Fibroblast of the aortic adventitia (primary cell): ENCODE measurements around the gene DNAJC12. TPM values are rescaled to one million over a fixed set of nuclear protein-coding genes. Genes with fewer than 3 reads are reported as not detected.

Experiments
- DNase-seq: peaks from one replicate; pipeline ENCODE4 v3.0.0-alpha.2; 2010; ENCODE audit warnings: low read depth
- H3K4me3 ChIP-seq: 2 replicates; pipeline ENCODE4 v1.5.1; 2011; ENCODE audit warnings: low read depth, mild to moderate bottlenecking, control low read depth, low read length, moderate library complexity
- total RNA-seq: library from RNA; depleted of rRNA; stranded (reverse); fragments of >200 nt; gene quantifications from 2 replicates; pipeline ENCODE4 v1.2.3, GENCODE V29; 2012; ENCODE audit warnings: low replicate concordance
- TF ChIP-seq, protein P1 (sequence below): IDR thresholded peaks from 2 replicates; pipeline ENCODE4 v1.5.1; 2011; ENCODE audit warnings: mild to moderate bottlenecking, low read length, control low read depth, inconsistent platforms; ENCODE audit not compliant: insufficient read depth

The DNAJC12 gene
- total RNA-seq, 1 donor: 1.1 TPM

DNA sequence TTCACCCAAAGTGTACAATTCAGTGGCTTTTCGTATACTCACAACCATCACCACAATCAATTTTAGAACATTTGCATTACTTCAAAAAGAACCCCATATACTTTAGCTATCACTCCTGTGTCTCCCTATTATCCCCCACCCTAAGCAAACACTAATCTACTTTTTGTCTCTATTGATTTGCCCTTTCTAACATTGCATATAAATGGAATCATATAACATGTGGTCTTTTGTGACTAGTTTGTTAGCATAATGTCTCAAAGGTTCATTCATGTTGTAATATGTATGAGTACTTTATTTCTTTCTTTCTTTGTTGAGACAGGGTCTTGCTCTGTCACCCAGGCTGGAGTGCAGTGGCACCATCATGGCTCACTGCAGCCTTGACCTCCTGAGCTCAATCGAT lies 21.0 kb upstream of the DNAJC12 start:
- TF ChIP-seq, protein P1, sequence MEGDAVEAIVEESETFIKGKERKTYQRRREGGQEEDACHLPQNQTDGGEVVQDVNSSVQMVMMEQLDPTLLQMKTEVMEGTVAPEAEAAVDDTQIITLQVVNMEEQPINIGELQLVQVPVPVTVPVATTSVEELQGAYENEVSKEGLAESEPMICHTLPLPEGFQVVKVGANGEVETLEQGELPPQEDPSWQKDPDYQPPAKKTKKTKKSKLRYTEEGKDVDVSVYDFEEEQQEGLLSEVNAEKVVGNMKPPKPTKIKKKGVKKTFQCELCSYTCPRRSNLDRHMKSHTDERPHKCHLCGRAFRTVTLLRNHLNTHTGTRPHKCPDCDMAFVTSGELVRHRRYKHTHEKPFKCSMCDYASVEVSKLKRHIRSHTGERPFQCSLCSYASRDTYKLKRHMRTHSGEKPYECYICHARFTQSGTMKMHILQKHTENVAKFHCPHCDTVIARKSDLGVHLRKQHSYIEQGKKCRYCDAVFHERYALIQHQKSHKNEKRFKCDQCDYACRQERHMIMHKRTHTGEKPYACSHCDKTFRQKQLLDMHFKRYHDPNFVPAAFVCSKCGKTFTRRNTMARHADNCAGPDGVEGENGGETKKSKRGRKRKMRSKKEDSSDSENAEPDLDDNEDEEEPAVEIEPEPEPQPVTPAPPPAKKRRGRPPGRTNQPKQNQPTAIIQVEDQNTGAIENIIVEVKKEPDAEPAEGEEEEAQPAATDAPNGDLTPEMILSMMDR: no peak
- no peak for DNase-seq
- H3K4me3 ChIP-seq: no peak overlapping the region

GRCh38 chr10:67853512-67853911 lies 15.5 kb upstream of the DNAJC12 start:
- TF ChIP-seq, protein P1: no peak
- no peak for DNase-seq
- no peak overlapping the region for H3K4me3 ChIP-seq

DNA sequence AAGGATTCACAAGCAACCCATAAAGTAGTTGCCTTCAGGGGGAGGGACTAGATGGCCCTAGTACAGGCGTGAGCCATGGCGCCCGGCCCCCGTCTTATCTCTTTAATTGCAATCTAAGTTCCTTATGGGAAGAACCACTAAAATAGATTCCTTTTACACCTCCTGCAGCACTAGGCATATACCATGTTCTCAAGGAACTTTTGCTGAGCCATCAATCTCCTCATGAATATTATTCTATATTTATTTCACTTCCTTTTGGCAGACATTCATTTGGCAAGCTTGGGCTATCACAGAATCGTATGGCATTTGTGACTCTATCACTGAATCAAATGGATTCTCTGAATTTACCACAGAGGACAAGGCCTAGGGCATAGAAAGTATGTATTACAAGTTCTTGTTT lies 14.8 kb upstream of the DNAJC12 start:
- H3K4me3 ChIP-seq: no peak overlapping the region
- no peak for DNase-seq
- TF ChIP-seq, protein P1: no peak

- no peak for DNase-seq
- no peak overlapping the region for H3K4me3 ChIP-seq
- TF ChIP-seq, protein P1: no peak
Observed at GRCh38 chr10:67851186-67851585, 13.2 kb upstream of the DNAJC12 start.

GRCh38 chr10:67849331-67850011 lies 11.5 kb upstream of the DNAJC12 start:
- TF ChIP-seq, protein P1: peak; percentile 10
- peak overlapping the region; percentile 86 for H3K4me3 ChIP-seq
- peak; percentile 96 for DNase-seq

GRCh38 chr10:67843284-67843683 lies 5.3 kb upstream of the DNAJC12 start:
- DNase-seq: no peak
- no peak overlapping the region for H3K4me3 ChIP-seq
- TF ChIP-seq, protein P1: no peak

GRCh38 chr10:67841737-67842136 lies 3.7 kb upstream of the DNAJC12 start:
- TF ChIP-seq, protein P1: no peak
- H3K4me3 ChIP-seq: no peak overlapping the region
- no peak for DNase-seq
